Measurements from ENCODE around the gene RYK. TPM values are rescaled to one million over a fixed set of nuclear protein-coding genes. Genes with fewer than 3 reads are reported as not detected.
A peak's percentile ranks its signal among the peaks of the same experiment; 100 is the strongest.

RYK gene
- total RNA-seq, 1 experiment from 2014 or later: 54.2 TPM

- peaks cover 4% of the 10 kb centered on the region for H3K4me1 Mint-ChIP-seq
- TF ChIP-seq ZNF281 (CRISPR knock-in tag; IDR thresholded peaks at IDR 0.05) (no peak), CREM (CRISPR knock-in tag; IDR thresholded peaks at IDR 0.05) (no peak), CREB1 (CRISPR knock-in tag; IDR thresholded peaks at IDR 0.05) (no peak), ZNF263 (CRISPR knock-in tag; IDR thresholded peaks at IDR 0.05; ENCODE audit: low read depth) (no peak), AFF4 (CRISPR knock-in tag; IDR thresholded peaks at IDR 0.05; ENCODE audit: borderline replicate concordance) (no peak), PRDM15 (CRISPR knock-in tag; IDR thresholded peaks at IDR 0.05) (no peak), ZNF121 (CRISPR knock-in tag; IDR thresholded peaks at IDR 0.05) (no peak), FOXP4 (CRISPR knock-in tag; IDR thresholded peaks at IDR 0.05) (no peak), AR (CRISPR knock-in tag; IDR thresholded peaks at IDR 0.05) (no peak), ZNF425 (CRISPR knock-in tag; conservative IDR thresholded peaks at IDR 0.05) (no peak), ETV6 (CRISPR knock-in tag; IDR thresholded peaks at IDR 0.05) (no peak), ZNF512 (CRISPR knock-in tag; IDR thresholded peaks at IDR 0.05; ENCODE audit: borderline replicate concordance) (no peak)
- CTCF ChIA-PET: interaction anchor here (0.6 to 0.9 kb wide), 2 partner anchors 86 to 317 kb away, joined by 3 to 5 read pairs; no protein-coding TSS in a partner anchor
- ATAC-seq (peak; percentile 60), DNase-seq (ENCODE audit: low spot score) (no peak)
- no peak overlapping the region for H3K4me3 Mint-ChIP-seq
- peaks cover 72% of the 10 kb centered on the region for H3K9me3 Mint-ChIP-seq
- H3K27ac Mint-ChIP-seq: 0 out of 2 replicates have a peak overlapping the region, but pooled peaks have one; percentile 5
- H3K36me3 Mint-ChIP-seq: peaks cover 58% of the 10 kb centered on the region
- peaks cover 8% of the 10 kb centered on the region for H3K27me3 Mint-ChIP-seq (ENCODE audit: low read depth)
- POLR2A ChIA-PET: no interaction called here
These were observed 124.5 kb downstream of the RYK start for GRCh38 chr3:134126153-134126552.
